HG03378 (cell line): ENCODE data around the gene GPX5.
"Not testable (repeated sequence)": the region's sequence is repeated elsewhere in the genome, so short reads cannot be mapped to it uniquely, and the experiment has no call there.

Experiments
- ATAC-seq: cut with Tn5 transposase; IDR thresholded peaks from one replicate; pipeline ENCODE4 v1.9.1; 2021; ENCODE audit warnings: mild to moderate bottlenecking, moderate library complexity; ENCODE audit not compliant: unreplicated experiment

Gene GPX5

DNA sequence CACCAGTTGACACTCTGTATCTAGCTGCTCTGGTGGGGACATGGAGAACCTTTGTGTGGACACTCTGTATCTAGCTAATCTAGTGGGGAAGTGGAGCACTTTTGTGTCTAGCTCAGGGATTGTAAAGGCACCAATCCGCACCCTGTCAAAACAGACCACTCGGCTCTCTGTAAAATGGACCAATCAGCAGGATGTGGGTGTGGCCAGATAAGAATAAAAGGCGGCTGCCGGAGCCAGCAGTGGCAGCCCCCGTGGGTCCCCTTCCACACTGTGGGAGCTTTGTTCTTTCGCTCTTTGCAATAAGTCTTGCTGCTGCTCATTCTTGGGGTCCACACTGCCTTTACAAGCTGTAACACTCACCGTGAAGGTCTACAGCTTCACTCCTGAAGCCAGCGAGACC, 13.3 kb upstream of the GPX5 start:
- not testable (repeated sequence) for ATAC-seq

DNA sequence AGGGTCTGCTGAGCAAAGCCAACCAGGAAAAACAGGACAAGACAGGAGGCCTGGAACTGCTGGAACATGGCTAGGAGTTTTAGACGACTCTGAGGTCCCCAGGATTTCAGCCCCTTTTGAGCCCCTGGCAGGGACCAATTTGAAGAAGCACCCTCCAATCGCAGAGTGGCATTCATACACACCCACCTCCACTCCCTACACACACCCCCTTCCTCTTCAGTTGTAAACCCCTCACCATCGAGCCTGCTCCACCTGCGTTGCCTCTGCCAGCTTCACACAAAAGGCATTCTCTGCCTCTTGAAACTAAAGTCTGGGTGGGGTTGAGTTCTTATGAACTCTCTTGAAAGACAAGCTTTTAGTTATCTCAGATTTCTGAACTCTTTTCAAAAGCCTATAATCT, 10.0 kb upstream of the GPX5 start, which contains the start of gene GPX6:
Gene GPX6, minus strand, starts transcription at position 118 of the 400 bp plus-strand sequence. Its CDS starts 50 bp downstream, at position 68.
- no peak for ATAC-seq

DNA sequence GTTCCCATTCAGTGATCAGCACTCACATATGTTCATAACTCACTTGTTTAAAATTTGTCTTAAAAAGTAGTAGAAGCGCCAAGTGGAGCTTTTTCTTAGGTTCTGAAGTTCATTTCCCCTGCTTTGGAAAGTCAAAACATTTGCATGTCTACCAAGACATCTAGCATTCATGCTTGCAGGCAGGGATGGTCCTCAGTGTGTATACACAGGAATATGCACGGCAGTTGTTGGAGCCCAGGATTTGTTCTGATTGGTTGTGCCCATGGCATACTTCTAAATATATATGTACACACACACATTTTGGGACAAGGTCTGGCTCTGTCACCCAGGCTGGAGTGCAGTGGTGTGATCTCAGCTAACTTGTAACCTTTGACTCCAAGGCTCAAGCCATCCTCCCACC, 7.7 kb upstream of the GPX5 start:
- no peak for ATAC-seq

DNA sequence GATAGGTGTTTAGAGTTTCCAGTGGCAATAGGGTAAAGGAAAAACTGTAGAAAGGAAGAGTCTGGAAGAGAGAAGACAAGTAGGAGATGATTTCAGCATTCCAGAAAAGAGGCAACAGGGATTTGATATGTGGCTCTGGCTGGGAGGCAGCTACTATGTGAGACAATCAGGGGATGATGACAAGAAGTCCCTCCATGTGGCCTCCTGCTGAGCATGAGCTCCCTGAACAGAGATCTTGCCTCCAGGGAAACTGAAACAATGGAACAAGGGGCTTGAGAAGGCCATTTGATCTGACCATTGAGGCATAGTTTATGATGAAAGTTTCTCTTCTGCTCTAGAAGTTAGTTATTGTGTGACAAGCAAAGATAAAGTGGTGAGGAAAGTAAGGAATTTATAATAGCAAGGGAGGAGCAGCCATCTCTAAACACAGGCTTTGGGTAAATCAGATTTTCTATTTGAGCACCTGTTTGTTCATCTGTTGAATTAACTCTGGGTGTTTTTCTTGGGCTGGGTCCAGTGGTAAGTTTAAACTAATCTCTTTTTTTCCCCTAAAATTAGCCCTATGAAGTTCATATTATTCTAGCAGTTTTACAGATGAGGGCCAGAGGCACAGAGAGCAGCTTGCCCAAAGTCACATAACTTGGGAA, 3.0 kb upstream of the GPX5 start:
- no peak for ATAC-seq

DNA sequence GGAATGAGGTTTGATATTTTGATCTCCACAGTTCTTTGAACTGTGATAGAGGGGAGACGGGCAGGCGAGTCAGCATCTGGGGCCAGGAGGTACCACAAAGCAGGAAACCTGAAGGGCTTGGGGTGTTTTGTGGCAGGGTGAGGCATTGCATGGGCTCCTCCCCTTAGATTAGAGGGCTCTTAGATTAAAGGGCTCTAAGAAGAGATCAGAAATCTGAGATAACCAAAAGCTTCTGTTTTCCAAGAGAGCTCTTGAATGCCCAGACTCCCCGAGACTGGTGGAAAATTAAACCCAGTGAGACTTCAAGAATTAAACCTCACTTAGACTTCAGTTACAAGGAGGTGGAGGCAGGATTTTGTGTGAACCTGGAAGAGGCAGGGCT, 2.4 kb upstream of the GPX5 start:
- no peak for ATAC-seq

DNA sequence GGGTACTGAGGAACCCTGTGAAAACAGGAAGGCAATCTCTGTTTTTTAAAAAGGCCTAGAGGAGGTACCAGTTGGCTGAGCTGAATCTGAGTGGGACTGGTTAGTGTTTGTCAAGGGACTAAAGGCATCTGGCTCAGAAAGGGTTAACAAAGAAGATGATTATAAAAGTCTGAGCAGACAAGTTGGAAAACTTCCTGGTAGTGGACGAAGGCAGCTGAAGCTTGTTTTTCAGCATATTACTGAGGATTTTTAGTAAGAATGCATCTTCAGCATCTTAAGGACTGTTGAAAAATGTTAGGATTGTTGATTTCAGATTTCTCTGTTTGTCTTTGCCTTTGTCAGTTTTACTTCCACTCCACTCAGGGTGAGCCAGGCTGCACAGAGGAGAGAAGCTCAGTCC, 5.1 kb downstream of the GPX5 start:
- no peak for ATAC-seq

DNA sequence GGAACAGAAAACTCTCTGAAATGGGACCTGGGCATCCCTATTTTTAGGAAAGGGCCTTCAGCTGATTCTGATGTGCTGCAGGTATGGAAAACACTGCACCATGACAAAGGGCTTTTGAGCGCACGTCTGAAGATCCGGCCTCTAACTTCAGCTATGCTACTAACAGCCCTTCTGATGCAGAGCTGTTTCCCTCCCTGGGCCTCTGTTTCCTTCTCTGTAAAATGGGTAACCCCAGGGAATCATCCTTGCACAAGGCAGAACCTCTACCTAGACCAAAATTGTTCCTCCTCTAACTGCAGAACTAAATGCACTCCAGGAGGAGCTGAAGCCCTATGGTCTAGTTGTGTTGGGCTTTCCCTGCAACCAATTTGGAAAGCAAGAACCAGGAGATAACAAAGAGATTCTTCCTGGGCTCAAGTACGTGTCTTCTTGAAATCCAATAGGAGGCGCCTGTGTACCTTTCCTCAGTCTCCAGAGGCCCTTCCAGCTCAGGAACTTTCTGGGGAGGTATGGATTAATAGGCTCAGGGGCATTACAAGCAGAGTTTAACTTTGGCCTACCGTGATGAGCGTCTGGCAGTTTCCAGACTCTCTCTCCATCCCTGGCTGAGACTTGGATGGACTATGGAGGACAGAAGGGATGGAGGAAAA, 5.9 kb downstream of the GPX5 start:
- ATAC-seq = no peak

DNA sequence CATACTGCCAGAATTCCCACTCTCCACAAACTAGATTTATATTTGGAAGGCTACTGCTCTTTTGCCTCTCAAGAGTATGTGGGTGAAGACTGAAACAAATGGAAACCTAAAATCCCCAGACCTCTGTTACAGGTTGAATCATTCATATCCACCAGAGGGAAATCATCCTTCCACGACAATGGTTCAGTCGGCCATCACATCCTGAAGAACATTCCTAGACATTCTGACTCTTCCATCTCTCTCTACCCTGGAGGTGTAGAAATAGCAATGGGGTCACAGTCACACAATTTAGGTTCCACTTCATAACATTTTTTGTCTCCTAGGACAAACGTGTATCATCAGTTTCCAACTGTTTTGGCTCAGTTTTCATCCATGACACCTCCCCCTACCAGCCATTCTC, 8.6 kb downstream of the GPX5 start:
- no peak for ATAC-seq

DNA sequence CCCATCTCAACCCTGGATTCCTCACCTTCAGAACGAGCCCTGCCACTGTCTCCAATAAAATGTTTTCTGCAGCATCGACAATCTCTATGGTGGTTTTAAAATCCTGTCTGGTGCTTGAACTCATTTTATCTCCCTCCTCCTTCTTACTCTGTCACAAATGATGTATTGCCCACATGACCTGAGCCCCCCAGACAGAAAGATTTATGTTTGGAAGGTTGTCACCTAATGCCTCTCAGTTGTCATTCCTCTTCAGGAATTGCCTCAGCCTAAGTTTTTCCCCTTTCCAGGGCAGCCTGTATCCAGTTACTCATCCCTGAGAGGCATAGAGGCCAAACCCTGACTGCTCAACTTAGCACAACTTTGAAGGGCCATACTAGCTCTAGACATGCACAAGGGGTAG, 9.2 kb downstream of the GPX5 start:
- no peak for ATAC-seq

DNA sequence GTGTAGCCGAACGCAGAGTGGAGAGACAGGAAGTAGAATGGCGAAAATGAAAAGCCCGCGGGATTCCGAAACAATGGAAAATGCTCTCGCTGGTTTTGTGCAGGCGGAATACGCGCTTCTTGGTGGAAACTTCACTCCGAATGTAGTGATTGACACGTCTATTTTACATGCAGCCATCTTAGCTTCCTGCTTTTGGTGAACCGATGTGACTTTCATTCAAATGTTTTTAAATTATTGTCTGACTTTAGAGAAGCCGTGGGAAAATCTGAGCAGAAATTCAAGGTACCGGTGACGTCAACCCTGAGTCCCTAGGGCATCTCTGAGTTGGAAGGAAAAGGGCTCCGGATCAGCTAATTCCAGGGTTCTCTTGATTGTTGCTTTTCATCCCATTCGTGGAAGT, 11.4 kb downstream of the GPX5 start:
- ATAC-seq = no peak

DNA sequence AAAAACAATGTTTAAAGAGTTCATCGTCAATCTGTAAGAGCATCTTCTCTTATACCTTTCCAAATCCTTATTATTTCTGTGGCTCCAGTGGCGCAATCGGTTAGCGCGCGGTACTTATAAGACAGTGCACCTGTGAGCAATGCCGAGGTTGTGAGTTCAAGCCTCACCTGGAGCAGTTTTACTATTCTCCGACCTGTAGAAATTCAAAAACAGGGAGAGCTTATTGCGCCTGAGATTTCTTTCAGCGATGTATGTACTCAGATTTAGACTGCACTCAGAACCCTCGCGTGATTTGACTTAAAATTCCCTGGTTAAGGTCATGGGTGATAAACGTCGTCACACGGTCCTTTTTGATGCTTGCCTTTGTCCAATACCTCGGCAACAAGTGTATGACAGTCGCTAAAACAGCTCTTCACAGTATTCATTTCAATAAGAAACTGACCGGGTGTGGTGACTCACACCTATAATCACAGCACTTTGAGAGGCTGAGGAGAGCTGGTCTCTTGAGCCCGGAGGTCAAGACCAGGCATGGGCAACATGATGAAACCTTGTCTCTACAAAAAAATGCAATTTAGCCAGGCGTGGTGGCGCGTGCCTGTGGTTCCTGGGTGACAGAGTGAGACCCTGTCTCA, 11.9 kb downstream of the GPX5 start:
- no peak for ATAC-seq

DNA sequence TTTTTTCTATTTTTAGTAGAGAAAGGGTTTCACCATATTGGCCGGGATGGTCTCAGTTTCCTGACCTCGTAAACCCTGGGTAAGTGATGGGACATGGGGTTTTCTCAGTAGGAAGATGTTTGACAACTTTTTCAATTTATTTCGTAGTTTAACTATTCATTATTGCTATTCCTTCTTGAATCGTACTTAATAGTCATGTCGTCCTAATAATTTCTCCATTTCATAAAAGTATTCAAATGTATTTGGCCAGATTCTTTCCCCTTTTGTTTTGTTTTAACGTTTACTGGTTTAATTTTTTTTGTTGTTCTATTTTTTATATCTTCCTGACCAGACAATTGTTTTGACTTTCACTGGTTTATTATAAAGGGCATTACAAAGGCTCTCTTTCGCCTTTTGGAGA, 16.3 kb downstream of the GPX5 start:
- ATAC-seq = no peak

DNA sequence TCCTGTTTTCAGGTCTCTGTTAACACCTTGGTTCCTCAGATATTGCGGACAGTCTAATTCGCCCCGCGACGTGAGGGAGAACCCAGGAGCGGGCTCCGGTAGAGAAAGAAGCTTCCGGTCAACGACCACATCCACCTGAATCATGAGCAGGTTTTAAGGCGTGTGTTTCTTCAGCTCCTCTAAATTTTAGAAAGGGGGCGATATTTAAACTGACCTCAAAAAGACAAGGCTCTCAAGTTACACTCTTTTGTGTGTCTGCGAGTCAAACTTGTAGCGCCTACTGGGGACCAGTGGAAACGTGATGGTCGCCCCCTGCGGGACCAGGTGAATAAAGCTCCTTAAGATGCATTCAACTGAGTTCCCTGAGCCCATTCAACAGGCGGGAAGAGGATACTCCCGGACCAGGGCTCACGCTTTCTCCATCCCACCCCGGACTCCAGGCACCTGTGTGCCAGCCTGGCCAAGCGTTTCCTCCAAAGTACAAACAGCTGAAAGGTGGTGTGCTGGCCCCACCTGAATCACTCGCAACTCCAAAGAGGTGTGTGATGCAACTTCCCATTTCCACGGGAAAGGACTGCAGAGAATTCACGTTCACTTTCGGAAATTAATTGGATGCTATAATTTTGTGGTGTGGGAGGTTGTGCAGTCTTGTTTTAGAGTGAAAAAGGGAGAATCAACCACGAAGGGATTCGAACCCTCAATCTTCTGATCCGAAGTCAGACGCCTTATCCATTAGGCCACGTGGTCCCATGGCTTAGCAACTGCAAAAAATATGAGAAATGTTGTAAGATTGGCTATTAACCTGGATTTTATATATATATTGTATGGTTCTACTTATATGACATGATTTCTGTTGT, 17.0 kb downstream of the GPX5 start:
- no peak for ATAC-seq

DNA sequence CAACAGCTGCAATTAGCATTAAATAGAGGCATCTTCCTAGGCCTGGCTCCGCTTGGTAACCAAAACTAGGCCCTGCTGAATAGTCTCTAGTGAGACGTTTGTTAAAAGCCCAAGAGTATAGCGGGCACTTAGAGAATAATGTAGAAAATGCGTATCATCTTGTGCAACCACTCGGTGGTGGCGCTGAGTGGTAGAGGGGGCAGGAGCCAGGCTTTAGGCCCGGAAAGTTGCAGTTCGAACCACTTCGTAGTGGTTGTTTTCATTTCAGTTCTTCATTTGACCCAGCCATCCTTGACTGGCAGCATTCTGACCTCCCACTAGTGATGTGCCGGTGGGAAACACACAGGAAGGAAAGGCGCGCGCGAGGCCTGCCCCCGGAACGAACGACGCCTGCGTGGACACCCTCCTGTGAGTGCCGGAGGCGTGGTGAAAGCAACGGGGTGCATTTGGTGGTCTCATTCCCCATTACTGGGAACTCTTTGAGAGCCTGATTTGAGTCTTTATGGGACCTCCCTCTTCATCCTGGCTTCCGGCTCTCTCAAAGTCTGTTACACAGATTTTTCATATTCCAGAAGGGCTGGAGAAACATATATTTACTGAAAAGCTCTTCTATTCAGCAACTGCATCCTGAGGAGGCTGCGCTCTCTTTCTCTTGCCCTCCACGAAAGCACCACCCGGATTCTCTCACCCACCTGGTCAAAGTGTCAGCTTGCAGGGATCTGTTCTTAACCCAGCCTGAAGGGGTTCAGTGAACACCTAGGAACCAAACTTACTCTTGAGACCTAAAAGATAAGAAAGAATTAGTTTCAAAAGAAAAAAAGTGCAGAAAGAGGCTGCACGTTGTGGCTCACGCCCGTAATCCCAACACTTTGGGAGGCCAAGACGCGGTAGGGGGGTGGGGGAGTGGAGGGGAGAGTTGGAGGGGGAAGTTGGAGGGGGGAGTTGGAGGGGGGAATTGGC, 18.2 kb downstream of the GPX5 start:
- no peak for ATAC-seq

DNA sequence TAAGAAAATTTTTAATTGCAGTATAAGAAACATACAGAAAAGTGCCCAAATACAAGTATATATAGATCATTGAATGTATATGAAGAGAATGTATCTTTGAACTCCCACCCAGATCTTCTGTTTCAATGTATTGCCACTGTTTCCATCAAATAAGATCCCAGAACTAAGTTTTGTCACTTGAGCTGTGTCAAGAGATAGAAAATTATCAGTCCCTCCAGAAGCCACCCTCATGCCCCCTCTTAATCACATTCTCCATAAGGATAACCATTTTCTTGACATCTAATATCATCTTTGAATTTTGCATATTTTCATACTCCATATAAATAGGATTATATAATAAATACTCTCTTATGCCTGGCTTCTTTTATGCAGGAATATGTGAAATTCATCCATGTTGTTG, 20.3 kb downstream of the GPX5 start:
- ATAC-seq = no peak

DNA sequence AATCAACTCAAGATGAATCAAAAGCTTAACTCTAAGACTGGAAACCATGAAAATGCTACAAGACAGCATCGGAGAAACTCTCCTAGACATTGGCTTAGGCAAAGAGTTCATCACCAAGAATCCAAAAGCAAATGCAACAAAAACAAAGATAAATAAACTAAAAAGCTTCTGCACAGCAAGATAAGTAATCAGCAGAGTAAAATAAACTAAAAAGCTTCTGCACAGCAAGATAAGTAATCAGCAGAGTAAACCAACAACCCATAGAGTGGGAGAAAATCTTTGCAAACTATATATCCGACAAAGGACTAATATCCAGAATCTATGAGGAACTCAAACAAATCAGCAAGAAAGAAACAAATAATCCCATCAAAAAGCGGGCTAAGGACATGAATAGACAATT, 21.3 kb downstream of the GPX5 start:
- not testable (repeated sequence) for ATAC-seq

DNA sequence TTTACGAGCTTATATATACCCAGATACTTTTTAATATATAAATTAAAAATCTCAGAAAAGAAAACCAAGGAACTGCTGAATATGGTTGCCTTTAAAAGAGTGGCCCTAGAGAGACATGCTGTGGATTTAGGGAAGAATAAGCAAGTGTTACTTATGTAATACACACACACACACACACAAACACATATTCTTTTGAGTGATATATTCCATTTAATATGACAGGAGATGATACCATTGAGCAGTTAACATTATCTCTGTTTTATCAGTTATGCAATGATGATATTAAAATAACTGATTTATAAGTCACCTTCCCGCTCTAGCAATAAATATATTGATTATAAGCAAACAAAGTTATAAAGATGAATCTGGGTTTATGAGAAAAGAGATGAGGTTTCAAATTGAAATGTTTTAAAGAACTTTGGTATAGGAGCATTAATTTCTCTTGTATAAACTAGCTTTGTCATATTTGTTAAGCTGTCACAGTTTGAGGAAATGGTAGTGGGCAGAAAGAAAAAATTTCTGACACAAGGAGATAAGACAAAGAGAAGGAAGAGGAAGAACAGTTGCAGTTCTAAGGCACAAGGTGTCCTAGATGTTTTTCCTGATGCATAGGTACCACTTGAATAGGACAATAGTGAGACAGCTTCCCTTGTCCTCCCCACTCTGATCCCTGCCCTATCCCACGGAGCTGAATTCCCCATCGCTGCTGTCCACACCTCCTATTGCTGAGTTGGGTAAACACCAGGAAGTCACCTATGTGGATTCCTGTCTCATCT, 26.4 kb downstream of the GPX5 start:
- ATAC-seq = no peak

DNA sequence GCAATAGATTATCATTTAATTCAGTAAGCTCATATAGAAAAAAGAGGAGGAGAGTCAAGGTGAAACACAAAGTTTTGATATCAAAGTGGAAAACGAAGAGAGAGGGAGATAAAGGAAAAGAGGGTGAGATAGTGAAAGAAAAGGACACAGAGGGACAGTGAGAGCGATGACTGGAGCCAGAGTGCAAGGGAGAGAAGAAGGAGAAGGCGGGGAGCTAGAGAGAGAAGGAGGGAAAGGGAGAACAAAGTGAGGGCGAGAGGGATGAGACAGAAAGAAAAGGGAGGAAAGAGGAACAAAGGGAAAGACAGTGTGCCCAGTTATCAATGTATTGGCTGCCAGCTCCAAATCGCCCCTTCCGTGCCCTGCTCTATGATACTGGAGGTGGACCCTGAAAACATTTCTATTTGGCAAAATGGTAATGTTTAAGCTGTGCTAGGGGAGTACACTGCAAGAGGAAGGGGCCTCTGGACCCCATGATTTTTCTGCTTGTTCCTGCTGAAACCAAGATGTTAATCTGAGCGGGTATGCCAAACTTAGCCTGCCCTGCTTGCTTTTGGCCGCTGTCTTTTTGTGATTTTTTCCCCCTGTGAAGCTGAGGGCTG, 27.8 kb downstream of the GPX5 start:
- no peak for ATAC-seq
